ENCODE data around the gene OLA1.

Gene OLA1

GRCh38 chr2:174176898-174177297 is 71.4 kb downstream of the OLA1 start:
- no peak for DNase-seq

GRCh38 chr2:174174741-174175140 is 73.6 kb downstream of the OLA1 start:
- DNase-seq = no peak

GRCh38 chr2:174172802-174173355 is 75.5 kb downstream of the OLA1 start:
- peak in 1 of 5 experiments; percentile 82 for DNase-seq

GRCh38 chr2:174171686-174172445 is 76.5 kb downstream of the OLA1 start:
- DNase-seq = no peak

GRCh38 chr2:174169372-174169771 is 79.0 kb downstream of the OLA1 start:
- DNase-seq = no peak

GRCh38 chr2:174166261-174166660 is 82.1 kb downstream of the OLA1 start:
- DNase-seq = no peak

GRCh38 chr2:174161490-174161889 is 86.8 kb downstream of the OLA1 start:
- peak in 1 of 5 experiments; percentile 23 for DNase-seq

- peak in 1 of 5 experiments; percentile 38 for DNase-seq
These were observed 90.3 kb downstream of the OLA1 start for GRCh38 chr2:174158003-174158402.

GRCh38 chr2:174157053-174157452 is 91.3 kb downstream of the OLA1 start:
- no peak for DNase-seq

- DNase-seq = no peak
These were observed 94.3 kb downstream of the OLA1 start for GRCh38 chr2:174153757-174154680.

- no peak for DNase-seq
These were observed 98.8 kb downstream of the OLA1 start for GRCh38 chr2:174149530-174149929.

- no peak for DNase-seq
These were observed 99.5 kb downstream of the OLA1 start for GRCh38 chr2:174148833-174149232.

- DNase-seq = peak in 1 of 5 experiments; percentile 5
These were observed 102.5 kb downstream of the OLA1 start for GRCh38 chr2:174145827-174146226.

- no peak for DNase-seq
These were observed 106.0 kb downstream of the OLA1 start for GRCh38 chr2:174142290-174142689.

GRCh38 chr2:174138161-174138560 is 110.2 kb downstream of the OLA1 start:
- no peak for DNase-seq

- DNase-seq = no peak
These were observed 112.4 kb downstream of the OLA1 start for GRCh38 chr2:174135981-174136380.

- no peak for DNase-seq
These were observed 123.2 kb downstream of the OLA1 start for GRCh38 chr2:174125090-174125489.

- no peak for DNase-seq
These were observed 124.2 kb downstream of the OLA1 start for GRCh38 chr2:174124181-174124580.

GRCh38 chr2:174122185-174122584 is 126.1 kb downstream of the OLA1 start:
- DNase-seq = no peak

GRCh38 chr2:174121612-174122011 is 126.7 kb downstream of the OLA1 start:
- DNase-seq = no peak

GRCh38 chr2:174121175-174121574 is 127.2 kb downstream of the OLA1 start:
- no peak for DNase-seq

- DNase-seq = peak in 2 of 5 experiments; percentile 8 to 58
These were observed 128.0 kb downstream of the OLA1 start for GRCh38 chr2:174120346-174120745.

Measured in T-helper 2 cell (primary cell).